ENCODE results near the gene SMYD2.

Gene SMYD2

DNA sequence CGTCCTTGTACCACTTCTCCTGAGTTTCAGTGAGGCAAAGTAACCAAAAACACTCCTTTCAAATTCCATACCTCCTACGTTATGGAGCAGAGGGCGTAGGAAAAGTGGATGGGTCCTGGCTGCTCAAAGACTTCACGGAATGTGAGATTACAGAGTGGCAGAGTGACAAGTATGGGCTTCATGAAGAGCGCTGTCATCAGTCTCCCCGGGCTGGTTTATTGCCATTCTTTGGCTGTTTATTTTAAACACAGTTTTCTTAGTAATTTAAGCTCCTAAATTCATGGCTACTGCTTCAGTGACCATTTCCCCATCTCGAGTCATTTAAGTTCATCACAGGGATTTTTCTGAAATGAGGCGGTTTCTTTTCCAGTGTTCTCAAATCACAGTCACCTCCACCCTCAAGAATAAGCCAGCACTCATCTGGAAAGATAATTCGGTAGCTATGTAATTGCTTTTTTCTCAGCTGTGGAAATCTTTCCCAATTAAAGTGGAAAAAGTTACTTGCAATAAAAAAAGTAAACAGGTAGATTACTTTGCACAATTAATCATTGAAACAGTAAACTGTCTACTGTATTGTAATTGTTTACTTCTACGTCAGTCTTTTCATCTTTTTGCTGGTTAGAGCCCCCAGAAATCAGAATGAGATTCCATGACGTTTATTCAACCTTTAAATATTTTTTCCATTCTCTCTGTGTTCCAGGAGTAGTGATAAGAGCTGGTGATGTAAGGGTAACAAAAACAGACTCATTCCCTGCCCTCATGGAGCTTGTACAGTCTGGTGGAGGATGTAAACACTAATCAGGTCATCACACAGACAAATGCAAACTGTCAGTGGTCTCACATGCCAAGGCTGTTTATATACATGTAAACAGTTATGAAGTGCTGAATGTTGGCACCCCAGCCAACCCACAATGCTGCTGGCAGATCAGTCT lies 3.0 kb upstream of the SMYD2 start:
- DNase-seq (ENCODE audit: low read depth in 1 of 2, low spot score in 1 of 2), result no peak
- in situ Hi-C loops (cut with HindIII; ENCODE audit: low pct_unique_long_range_greater_than_20kb, low sequenced_read_pairs), result no loop called here
- no peak for TF ChIP-seq JUND (IDR thresholded peaks at IDR 0.05; ENCODE audit: low read depth)

DNA sequence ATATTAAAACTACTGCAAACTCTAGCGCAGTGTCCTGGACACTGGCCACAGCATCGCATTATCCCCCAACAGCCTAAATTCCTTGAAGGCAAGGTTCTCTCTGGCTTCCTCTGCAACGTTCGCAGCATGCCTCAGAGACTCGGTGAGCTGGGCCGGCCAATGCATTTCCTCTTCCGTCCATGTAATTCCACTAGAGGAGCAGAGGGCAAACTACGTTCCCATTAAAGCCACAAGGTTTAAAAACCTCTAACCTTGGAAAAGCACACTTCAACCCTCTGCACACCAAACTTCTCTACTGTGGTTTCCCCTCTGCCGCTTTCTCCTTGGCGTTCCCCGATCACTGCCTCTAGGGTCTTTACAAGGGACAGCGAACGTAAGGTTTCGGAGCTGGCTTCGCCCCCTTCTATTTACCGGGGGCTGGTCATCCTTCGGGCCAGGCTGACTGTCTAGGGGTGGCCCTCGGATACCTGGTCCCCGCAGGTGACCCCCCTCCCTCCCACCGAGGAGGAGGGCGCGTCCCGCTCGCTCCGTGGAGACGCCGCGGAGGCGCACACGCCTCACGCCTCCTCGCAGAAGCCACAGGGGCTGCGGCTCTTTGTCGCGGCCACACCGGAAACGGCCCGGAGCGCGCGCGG lies 456 bp upstream of the SMYD2 start:
- no peak for TF ChIP-seq JUND (IDR thresholded peaks at IDR 0.05; ENCODE audit: low read depth)
- peak in 1 of 2 experiments; percentile 60 for DNase-seq (ENCODE audit: low read depth in 1 of 2, low spot score in 1 of 2)
- in situ Hi-C loops (cut with HindIII; ENCODE audit: low pct_unique_long_range_greater_than_20kb, low sequenced_read_pairs), result no loop called here

DNA sequence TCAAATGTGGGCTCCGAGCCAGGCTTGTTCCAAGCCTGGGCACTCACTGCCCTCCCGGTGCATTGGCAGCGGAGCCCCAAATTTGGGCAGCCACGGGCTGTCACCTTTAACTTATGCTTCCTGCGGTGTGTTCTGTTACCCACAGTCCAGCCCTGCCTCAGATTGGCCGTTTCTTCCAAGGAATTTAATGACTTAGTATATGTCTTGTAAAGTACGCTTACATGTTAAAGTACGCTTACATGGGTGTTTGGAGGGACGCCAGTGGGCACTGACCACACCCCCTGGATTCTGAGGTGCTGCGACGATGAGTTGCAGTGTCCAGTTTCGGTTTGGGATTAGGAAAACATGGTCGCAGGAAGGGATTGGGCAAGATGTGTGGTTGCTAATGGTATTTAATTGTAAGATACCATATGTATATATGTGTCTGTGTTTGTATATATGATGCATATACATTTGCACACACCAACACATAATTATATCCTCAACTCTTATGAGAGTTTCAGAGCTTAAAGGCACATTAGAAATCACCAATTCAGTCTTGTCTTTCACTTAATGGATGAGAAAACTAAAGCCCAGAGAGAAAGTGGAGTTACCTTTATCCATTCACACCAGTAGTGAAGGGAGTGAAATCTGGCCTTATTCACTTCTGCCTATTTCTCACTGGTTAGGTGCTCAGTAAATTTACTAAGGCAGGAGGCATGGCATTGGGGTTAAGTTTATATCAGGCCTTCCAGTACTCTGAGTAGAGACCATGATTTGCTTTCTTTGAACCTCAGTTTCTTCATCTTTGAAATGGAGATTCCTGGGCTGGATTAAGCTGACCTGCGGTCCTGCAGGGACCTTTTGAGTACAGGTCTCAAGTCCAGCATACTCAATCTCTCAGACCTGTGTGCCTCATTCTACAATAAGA lies 1.0 kb downstream of the SMYD2 start:
- TF ChIP-seq JUND (IDR thresholded peaks at IDR 0.05; ENCODE audit: low read depth), result no peak
- peak; percentile 43 to 80 for DNase-seq (ENCODE audit: low read depth in 1 of 2, low spot score in 1 of 2)
- in situ Hi-C loops (cut with HindIII; ENCODE audit: low pct_unique_long_range_greater_than_20kb, low sequenced_read_pairs), result no loop called here

DNA sequence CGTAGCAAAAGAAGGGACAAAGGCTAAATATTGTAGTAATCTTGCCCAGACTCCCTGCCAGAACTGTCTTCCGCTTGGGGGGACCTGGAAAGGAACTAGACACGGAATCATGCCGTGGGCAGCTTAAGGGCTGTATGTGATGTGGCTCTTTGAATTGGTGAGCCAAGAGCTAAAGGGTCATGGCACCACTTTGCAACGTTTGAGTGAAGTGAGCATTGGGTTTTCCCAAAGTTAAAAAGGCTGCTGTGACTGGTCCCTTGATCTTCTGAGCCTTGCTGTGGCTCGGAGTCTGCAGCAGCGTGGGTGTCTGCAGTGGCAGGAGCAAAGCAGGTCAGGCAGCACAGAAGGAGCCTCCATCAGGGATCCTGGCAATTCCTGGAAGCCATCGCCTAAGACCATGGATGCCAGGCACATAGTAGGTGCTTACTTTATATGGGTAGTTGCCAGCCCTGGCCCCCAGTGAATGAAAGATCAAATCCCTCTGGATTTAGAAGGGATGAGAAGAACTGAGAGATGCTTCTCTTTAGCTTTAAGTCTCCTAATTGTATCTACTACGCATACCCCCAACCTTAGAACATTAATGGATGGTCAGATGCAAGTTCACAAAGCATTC lies 1.8 kb downstream of the SMYD2 start:
- no peak for TF ChIP-seq JUND (IDR thresholded peaks at IDR 0.05; ENCODE audit: low read depth)
- in situ Hi-C loops (cut with HindIII; ENCODE audit: low pct_unique_long_range_greater_than_20kb, low sequenced_read_pairs), result no loop called here
- DNase-seq (ENCODE audit: low read depth in 1 of 2, low spot score in 1 of 2), result no peak

DNA sequence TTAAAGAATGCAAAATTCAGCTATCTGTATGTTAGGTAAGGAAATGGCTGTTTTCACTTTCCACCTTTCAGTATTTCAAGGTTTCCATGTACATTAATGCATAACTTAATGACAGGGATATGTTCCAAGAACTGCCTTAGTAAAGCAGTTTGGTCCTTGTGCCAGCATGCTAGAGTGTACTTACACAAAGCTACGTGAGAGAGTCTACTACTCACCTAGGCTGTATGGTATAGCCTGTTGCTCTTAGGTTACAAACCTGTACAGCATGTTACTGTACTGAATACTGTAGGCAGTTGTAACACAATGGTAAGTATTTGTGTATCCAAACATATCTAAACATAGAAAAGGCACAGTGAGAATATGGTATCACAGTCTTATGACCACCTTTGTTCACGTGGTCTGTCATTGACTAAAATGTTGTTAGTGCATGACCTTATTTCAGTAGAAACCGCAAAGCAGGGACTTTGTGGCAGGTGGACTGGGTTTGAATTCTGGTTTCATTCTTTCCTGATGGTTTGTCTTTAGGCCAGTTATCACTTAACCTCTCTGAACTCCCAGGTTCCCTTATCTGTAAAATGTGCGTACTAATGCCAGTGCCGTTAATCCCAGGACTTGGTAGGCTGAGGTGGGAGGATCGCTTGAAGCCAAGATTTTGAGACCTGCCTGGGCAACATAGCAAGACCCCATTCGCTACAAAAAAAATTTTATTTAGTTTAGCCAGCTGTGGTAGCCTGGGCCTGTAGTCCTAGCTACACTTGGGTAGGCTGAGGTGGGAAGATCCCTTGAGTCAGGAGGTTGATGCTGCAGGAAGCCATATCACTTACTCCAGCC lies 4.9 kb downstream of the SMYD2 start:
- in situ Hi-C loops (cut with HindIII; ENCODE audit: low pct_unique_long_range_greater_than_20kb, low sequenced_read_pairs), result no loop called here

DNA sequence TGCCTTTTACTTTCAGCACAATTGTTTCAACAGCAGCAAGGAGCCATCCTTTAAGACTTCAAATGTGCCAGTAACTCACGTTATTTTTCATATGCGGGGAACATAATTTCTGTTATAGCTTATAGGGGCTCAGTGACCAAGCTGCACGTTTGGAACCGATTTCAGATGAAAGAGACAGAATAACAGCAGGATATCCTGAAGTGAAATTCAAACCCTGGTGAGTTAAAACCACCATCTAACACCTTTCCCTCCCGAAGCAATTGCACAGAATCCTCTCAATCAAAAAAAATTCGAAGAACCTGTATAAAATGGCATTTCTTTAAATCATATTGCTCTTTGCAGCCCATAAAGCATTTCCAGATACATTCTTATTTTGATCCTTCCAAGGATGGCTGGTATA lies 6.9 kb downstream of the SMYD2 start:
- TF ChIP-seq JUND (IDR thresholded peaks at IDR 0.05; ENCODE audit: low read depth), result no peak
- in situ Hi-C loops (cut with HindIII; ENCODE audit: low pct_unique_long_range_greater_than_20kb, low sequenced_read_pairs), result no loop called here
- DNase-seq (ENCODE audit: low read depth in 1 of 2, low spot score in 1 of 2), result no peak

More for the DNA sequence above, 4.9 kb downstream of the SMYD2 start:
- TF ChIP-seq JUND (IDR thresholded peaks at IDR 0.05; ENCODE audit: low read depth), result no peak
- DNase-seq (ENCODE audit: low read depth in 1 of 2, low spot score in 1 of 2), result peak in 1 of 2 experiments; percentile 45

DNA sequence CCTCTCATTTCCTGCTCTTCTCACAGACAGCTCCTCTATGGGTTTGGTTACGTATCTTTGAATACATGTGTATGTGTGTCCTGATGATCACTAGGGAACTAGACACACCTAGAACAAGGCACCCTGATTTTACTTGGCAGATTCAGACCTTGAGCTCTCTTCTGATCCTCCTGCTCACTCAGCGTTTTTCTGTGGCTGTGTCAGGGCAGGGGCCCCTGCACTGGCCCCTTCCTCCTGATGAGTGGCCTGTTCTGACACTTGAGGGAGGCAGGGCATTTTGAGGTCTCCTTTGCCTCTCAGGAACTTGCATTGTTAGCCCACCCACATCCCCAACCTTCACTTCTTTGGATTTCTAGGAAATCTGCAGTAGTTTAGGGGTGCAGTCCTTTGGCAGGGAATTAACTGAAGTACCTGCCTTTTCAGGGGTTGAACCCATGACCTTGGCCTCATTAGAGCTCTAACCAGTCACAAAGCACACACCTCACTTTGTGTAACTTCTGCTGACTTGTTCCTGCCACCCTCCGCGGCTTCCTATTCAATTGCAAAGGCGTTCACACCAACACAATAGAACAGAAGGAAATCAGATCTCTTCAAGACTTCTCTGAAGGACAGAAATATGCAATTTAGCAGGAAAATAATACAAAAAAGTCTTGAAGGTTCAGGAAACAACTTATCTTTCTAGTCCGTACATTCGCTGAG lies 8.8 kb downstream of the SMYD2 start:
- no peak for TF ChIP-seq JUND (IDR thresholded peaks at IDR 0.05; ENCODE audit: low read depth)
- DNase-seq (ENCODE audit: low read depth in 1 of 2, low spot score in 1 of 2), result no peak
- in situ Hi-C loops (cut with HindIII; ENCODE audit: low pct_unique_long_range_greater_than_20kb, low sequenced_read_pairs), result no loop called here

DNA sequence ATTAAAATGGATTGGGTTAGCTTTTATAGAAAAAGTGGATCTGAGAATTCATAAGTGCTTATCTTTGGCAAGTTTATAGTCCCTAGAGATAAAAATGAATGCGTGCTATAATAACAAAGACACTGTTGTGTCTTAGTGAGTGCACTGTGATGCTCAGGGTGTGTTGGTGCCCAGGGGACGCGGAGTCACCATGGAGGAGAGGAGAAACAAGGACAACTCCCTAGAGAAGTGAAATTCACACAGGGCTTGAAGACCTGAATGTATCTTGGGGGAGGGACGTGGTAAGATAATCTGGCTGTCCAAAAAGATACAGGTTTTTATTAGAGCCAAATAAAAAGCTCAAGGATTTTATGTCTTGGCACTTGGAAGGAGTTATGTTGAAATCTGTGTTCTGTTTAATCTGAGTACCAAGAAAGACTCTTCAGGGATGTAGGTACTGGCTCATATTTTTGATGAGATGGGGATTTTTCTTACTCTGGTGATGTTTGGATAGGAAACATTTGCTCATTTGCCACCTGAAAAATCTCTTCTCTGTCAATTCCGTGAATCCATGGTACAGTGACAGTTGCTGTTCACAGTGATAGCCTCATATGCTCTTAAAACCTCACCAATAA lies 9.6 kb downstream of the SMYD2 start:
- no peak for TF ChIP-seq JUND (IDR thresholded peaks at IDR 0.05; ENCODE audit: low read depth)
- DNase-seq (ENCODE audit: low read depth in 1 of 2, low spot score in 1 of 2), result no peak
- in situ Hi-C loops (cut with HindIII; ENCODE audit: low pct_unique_long_range_greater_than_20kb, low sequenced_read_pairs), result no loop called here

DNA sequence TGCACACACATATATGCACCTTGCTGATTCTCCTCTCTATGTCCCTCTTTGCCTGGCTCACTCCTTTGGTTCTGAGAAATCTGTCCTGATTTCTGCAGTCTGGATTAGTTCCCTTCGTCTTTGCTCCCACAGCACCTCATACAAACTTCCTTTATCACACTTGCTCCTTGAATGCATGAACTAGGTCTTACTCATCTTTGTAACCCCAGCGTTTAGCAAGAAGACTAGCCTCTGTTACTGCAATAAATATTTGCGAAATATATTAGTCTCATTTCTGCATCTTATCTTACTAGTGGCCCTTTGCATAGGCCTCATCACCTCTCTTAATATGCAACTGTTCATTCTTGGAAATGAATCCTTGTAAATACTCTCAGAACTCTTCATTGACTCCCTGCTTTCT lies 11.4 kb downstream of the SMYD2 start:
- no peak for DNase-seq (ENCODE audit: low read depth in 1 of 2, low spot score in 1 of 2)
- in situ Hi-C loops (cut with HindIII; ENCODE audit: low pct_unique_long_range_greater_than_20kb, low sequenced_read_pairs), result no loop called here
- TF ChIP-seq JUND (IDR thresholded peaks at IDR 0.05; ENCODE audit: low read depth), result no peak

DNA sequence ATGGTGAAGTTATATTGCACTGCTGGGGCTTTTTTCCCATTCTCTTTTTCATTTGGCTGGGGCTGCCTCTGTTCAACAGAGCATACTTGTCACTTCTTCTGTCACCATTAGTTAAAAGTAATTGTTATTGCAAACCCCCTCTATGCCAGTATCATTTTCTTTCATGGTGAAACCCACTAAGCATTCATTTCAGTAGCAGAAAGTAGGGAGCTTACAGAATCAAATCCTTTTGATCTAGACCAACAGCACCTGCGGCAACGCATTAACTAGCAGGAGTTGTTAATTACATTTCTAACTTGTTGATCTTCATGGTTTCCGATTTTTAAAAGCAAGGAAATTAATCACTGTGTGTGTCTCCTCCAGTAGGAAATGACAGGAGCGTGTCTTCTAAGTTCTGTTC lies 15.0 kb downstream of the SMYD2 start:
- in situ Hi-C loops (cut with HindIII; ENCODE audit: low pct_unique_long_range_greater_than_20kb, low sequenced_read_pairs), result no loop called here
- no peak for DNase-seq (ENCODE audit: low read depth in 1 of 2, low spot score in 1 of 2)
- TF ChIP-seq JUND (IDR thresholded peaks at IDR 0.05; ENCODE audit: low read depth), result no peak
